ENCODE measurements around the gene BNC2.

Gene BNC2

DNA sequence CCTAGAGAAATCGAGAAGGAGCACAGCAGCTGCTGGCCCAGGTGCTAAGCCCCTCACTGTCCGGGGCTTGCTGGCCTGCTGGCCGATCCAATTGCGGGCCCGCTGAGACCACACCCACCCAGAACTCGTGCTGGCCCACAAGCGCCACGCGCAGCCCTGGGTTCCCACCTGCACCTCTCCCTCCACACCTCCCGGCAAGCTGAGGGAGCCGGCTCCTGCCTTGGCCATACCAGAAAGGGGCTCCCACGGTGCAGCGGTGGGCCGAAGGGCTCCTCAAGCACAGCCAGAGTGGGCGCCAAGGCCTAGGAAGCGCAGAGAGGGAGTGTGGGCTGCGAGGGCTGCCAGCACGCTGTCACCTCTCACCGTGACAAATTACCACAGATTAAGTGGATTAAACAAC, 6.8 kb upstream of the BNC2 start:
- Mint-ChIP-seq H3K4me1 (no peaks in the 10 kb centered on the region), H3K4me3 (no peak overlapping the region), H3K9me3 (peaks cover 14% of the 10 kb centered on the region), H3K36me3 (no peaks in the 10 kb centered on the region), H3K27ac (no peak overlapping the region)
- ATAC-seq (no peak), DNase-seq (ENCODE audit: low spot score in 2 of 2) (no peak)

DNA sequence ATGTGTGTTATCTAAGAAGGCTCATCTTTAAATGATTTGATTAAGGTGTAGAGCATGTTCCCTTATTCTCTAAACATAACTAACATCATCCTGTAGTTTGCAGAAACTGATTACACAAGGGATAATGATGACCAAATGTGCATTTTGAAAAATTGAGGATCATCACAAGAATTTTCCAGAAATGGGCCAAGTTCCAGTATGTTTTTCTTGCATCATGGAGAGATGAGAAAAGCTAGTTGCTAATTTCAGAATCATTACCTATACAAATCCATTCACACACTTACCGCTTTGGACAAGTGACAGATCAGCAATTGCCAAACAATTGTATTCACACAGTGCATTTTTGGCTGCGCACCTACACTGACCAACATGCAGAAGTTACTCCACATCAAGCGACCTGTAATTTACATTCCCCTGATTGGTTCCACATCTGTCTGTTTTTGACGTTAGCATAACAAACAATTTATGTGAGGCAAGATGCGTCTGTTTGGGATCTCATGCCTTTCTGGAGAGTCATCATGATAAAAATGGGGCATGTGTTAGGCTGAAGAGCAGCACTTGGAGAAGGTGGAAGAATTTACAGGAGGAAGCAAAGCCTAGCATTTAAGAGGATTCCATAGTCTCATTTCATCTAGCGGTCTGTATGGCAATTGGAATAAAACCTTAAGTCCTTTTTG, 2.8 kb upstream of the BNC2 start:
- DNase-seq (ENCODE audit: low spot score in 2 of 2) (no peak), ATAC-seq (no peak)
- Mint-ChIP-seq H3K27ac (no peak overlapping the region), H3K4me3 (no peak overlapping the region), H3K36me3 (no peaks in the 10 kb centered on the region), H3K4me1 (no peaks in the 10 kb centered on the region), H3K9me3 (peaks cover 7% of the 10 kb centered on the region)

DNA sequence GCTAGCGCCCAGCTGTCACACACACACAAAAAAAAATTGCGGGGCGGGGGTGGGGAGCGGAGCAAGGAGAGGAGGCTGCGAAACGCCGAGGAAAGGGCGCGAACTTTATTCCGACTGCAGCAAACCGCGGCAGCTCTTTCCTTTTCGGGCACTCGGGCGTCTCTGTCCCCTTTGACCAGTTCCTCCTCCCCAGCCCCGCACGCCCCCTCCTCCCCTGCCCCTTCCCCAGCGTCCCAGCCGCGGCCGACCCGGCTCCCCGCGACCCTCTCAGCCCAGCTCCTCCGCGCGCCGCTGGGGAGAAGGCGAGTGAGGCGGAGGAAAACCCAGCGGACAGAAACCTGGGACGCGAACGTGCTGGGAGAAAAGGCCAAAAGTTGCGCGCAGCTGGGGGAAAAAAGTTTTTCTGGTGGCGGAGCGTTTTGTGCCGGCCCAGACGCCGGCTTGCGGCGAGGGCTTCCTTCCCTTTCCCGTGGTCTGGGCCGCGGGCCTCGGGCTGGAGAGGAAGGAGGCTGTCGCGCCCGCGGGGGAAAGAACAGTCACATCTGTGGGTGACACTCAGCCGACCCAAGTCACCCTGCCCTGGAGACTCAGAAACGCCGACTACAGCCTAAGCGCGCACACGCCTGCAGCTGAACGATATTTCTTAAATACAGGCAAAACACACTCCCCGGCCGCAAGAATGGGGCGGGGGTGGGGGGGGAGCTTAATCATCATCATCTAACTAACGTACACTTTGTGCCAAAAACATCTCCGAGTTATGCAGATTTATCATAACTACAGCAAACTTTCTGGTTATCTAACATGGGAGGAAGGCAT, 1.1 kb upstream of the BNC2 start:
- peak; percentile 56 for ATAC-seq
- no peak overlapping the region for H3K27ac Mint-ChIP-seq
- H3K4me3 Mint-ChIP-seq: peak overlapping the region; percentile 62
- no peaks in the 10 kb centered on the region for H3K4me1 Mint-ChIP-seq
- peaks cover 4% of the 10 kb centered on the region for H3K9me3 Mint-ChIP-seq
- no peak for DNase-seq (ENCODE audit: low spot score in 2 of 2)
- no peaks in the 10 kb centered on the region for H3K36me3 Mint-ChIP-seq

- Mint-ChIP-seq H3K9me3 (peaks cover 3% of the 10 kb centered on the region), H3K4me1 (no peaks in the 10 kb centered on the region), H3K27ac (no peak overlapping the region), H3K4me3 (no peak overlapping the region), H3K36me3 (no peaks in the 10 kb centered on the region)
- no peak for DNase-seq (ENCODE audit: low spot score in 2 of 2)
- ATAC-seq: no peak
Observed at GRCh38 chr9:16869882-16870595, 431 bp downstream of the BNC2 start.

DNA sequence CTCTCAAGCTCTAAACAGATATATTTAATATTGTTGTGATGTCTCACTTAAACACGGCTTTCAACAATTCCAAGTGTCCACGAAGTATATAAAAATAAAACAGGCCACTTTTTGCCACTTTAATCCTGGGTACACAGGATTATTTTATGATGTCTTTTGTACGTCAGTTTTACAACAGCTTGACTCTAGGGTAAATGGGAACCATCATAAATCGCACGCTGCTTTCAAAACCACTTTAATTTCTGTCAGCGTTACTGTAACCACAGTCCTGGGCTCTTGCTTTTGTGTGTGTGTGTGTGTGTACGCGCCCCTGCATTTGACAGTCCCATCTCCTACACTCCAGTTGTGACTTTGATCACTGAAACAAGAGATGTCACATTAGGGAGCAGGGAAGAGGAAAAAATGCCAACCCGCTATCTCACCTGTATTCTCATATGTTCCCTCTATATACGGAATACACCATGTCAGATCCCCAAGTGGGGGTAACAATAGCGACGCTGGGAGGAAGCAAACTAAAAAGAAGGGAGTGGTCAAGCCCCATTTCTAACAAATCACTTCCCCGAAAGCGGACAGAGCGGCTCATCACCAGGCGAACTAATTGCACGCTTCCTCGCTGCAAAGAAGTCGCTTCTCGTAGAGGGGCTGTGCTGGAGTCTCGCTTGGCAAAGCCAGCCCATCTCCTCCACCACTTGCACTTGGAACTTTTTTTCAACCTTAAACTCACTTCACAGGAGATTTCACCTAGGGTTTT, 1.2 kb downstream of the BNC2 start:
- DNase-seq (ENCODE audit: low spot score in 2 of 2) (no peak), ATAC-seq (no peak)
- H3K4me3 Mint-ChIP-seq: no peak overlapping the region
- H3K27ac Mint-ChIP-seq: no peak overlapping the region
- H3K4me1 Mint-ChIP-seq: no peaks in the 10 kb centered on the region
- H3K9me3 Mint-ChIP-seq: peaks cover 2% of the 10 kb centered on the region
- no peaks in the 10 kb centered on the region for H3K36me3 Mint-ChIP-seq

GRCh38 chr9:16868701-16869100, 1.8 kb downstream of the BNC2 start:
- no peak overlapping the region for H3K27ac Mint-ChIP-seq
- H3K9me3 Mint-ChIP-seq: peaks cover 2% of the 10 kb centered on the region
- no peaks in the 10 kb centered on the region for H3K4me1 Mint-ChIP-seq
- H3K4me3 Mint-ChIP-seq: no peak overlapping the region
- ATAC-seq: no peak
- no peaks in the 10 kb centered on the region for H3K36me3 Mint-ChIP-seq
- DNase-seq (ENCODE audit: low spot score in 2 of 2): no peak

DNA sequence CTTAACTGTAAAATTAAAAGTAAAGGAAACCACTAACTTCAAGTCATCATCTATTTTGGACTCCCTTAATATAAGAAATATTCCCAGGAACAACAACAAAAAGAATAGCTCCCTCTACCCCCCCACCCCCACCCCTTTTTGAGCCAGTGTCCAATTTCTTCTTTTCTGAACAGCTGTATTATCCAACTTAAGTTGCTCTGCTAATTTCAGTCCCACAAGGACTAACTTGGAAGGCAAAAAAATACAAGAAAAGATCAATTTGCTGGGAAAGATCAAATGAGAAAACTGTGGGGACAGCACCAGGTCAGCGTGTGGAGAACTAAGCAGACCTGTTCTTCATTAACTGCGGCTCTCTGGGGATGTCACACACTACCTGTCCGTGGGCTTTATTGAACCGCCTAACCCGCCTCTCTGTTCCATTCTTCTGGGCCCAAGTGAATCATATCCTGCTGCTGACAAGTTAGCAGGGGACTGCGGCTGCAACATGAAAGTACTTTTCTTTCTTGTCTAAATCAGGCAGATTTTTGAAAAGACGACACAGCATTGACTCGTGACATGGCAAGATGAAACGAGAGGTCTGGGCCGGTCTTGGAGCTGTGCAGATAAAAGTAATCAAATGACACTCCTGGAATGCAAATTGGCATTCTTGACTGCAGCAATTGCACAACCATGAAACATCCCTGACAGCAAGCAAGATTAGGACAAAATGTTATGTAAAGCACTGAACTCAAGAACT, 2.7 kb downstream of the BNC2 start:
- no peak for ATAC-seq
- Mint-ChIP-seq H3K27ac (no peak overlapping the region), H3K36me3 (no peaks in the 10 kb centered on the region), H3K4me1 (no peaks in the 10 kb centered on the region), H3K4me3 (no peak overlapping the region), H3K9me3 (no peaks in the 10 kb centered on the region)
- DNase-seq (ENCODE audit: low spot score in 2 of 2): no peak

DNA sequence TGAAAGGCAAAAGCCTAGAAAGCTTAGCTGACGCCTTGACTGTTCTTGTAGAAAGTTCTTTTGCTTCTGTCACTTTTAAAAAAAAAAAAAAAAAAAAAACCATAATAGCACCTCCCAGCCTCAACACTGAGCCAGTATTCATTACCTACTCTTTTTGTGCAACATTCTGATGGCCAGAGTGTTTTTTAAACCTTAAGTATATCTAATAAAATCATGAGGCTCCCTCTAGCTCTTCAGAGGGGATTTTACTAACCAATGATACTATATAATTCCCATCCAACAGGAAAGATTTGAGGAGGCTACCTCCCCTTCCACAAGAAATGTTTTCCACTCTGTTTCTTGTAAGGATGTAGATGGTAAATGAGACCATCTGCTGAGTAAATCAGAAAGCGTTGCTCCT, 3.9 kb downstream of the BNC2 start:
- no peaks in the 10 kb centered on the region for H3K4me1 Mint-ChIP-seq
- no peak for ATAC-seq
- H3K36me3 Mint-ChIP-seq: no peaks in the 10 kb centered on the region
- no peak overlapping the region for H3K27ac Mint-ChIP-seq
- DNase-seq (ENCODE audit: low spot score in 2 of 2): no peak
- no peak overlapping the region for H3K4me3 Mint-ChIP-seq
- H3K9me3 Mint-ChIP-seq: no peaks in the 10 kb centered on the region

GRCh38 chr9:16864649-16865434, 5.6 kb downstream of the BNC2 start:
- H3K4me3 Mint-ChIP-seq: no peak overlapping the region

GRCh38 chr9:16848179-16848578, 22.3 kb downstream of the BNC2 start:
- DNase-seq (ENCODE audit: low spot score in 2 of 2) (no peak), ATAC-seq (no peak)
- no peaks in the 10 kb centered on the region for H3K4me1 Mint-ChIP-seq
- no peaks in the 10 kb centered on the region for H3K36me3 Mint-ChIP-seq
- no peak overlapping the region for H3K27ac Mint-ChIP-seq
- H3K9me3 Mint-ChIP-seq: peaks cover 11% of the 10 kb centered on the region
- H3K4me3 Mint-ChIP-seq: no peak overlapping the region

More at GRCh38 chr9:16864649-16865434, 5.6 kb downstream of the BNC2 start:
- no peak for ATAC-seq
- no peaks in the 10 kb centered on the region for H3K9me3 Mint-ChIP-seq
- no peak overlapping the region for H3K27ac Mint-ChIP-seq
- no peaks in the 10 kb centered on the region for H3K36me3 Mint-ChIP-seq
- no peak for DNase-seq (ENCODE audit: low spot score in 2 of 2)
- H3K4me1 Mint-ChIP-seq: no peaks in the 10 kb centered on the region

DNA sequence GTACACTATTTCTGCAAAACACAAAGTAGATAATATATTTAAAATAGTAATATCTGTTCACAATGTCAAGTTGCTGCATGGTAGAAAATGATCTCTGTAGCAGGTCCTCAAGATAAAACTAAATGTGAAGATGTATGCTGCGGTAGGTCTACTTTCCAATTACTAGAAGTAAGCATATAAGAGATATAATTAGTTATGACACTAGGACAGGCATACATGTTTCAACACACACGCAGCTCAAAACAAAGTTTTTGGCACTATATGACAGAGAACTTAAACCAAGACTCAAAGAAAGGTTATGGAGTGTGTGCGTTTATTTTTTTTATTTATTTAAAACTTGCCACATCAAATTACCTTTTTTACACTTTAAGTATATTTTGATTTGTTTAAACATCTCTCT, 23.5 kb downstream of the BNC2 start:
- no peaks in the 10 kb centered on the region for H3K36me3 Mint-ChIP-seq

DNA sequence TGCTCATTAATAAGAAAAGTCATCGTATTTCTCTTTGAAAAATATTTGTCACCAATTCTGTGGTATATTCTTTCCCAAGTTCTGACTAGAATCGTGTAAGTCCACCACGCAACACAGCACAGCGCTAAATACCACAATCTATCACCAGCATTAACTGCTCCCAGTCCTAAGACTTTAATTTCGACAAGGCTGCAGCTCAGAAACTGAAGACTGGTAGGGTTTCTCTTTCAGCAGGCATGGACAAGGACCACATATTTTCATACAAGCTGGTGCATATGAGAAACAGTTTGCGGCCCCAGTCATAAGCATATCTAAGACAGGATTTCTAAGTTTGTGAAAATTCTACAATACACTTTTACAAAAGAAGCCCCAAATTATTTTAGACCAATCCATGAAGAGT, 24.1 kb downstream of the BNC2 start:
- Mint-ChIP-seq H3K27ac (no peak overlapping the region), H3K4me3 (no peak overlapping the region), H3K36me3 (no peaks in the 10 kb centered on the region), H3K9me3 (peaks cover 3% of the 10 kb centered on the region), H3K4me1 (no peaks in the 10 kb centered on the region)
- no peak for ATAC-seq
- DNase-seq (ENCODE audit: low spot score in 2 of 2): no peak

More for the DNA sequence above, 23.5 kb downstream of the BNC2 start:
- no peak overlapping the region for H3K4me3 Mint-ChIP-seq
- DNase-seq (ENCODE audit: low spot score in 2 of 2) (no peak), ATAC-seq (no peak)
- H3K27ac Mint-ChIP-seq: no peak overlapping the region
- no peaks in the 10 kb centered on the region for H3K4me1 Mint-ChIP-seq
- peaks cover 3% of the 10 kb centered on the region for H3K9me3 Mint-ChIP-seq

- no peaks in the 10 kb centered on the region for H3K36me3 Mint-ChIP-seq
- H3K4me3 Mint-ChIP-seq: no peak overlapping the region
- H3K9me3 Mint-ChIP-seq: peaks cover 9% of the 10 kb centered on the region
- H3K4me1 Mint-ChIP-seq: no peaks in the 10 kb centered on the region
- no peak for DNase-seq (ENCODE audit: low spot score in 2 of 2)
- H3K27ac Mint-ChIP-seq: no peak overlapping the region
- ATAC-seq: no peak
Observed at GRCh38 chr9:16834817-16835216, 35.7 kb downstream of the BNC2 start.

- peaks cover 9% of the 10 kb centered on the region for H3K9me3 Mint-ChIP-seq
- ATAC-seq: no peak
- no peak for DNase-seq (ENCODE audit: low spot score in 2 of 2)
- H3K4me1 Mint-ChIP-seq: no peaks in the 10 kb centered on the region
- no peak overlapping the region for H3K4me3 Mint-ChIP-seq
- no peaks in the 10 kb centered on the region for H3K36me3 Mint-ChIP-seq
- H3K27ac Mint-ChIP-seq: no peak overlapping the region
Observed at GRCh38 chr9:16833296-16833835, 37.1 kb downstream of the BNC2 start.

Data from stimulated activated effector memory CD8-positive, alpha-beta T cell treated with anti-CD3 and anti-CD28 coated beads, Interleukin-12 subunit alpha, Interleukin-12 subunit beta, amount 100 ng/mL, for 72 hours (primary cell).